NCI-H1417 treated with DMSO at 0.1 percent for 48 hours (cell line): ENCODE measurements around the gene SOX6.
"Not testable (repeated sequence)": the region's sequence is repeated elsewhere in the genome, so short reads cannot be mapped to it uniquely, and the experiment has no call there.

Experiments
- DNase-seq: peaks from one replicate; lab custom pipeline; 2025; lab: John Stamatoyannopoulos, UW

The SOX6 gene

GRCh38 chr11:16149476-16149875 lies 206.9 kb downstream of the SOX6 start:
- DNase-seq = no peak

DNA sequence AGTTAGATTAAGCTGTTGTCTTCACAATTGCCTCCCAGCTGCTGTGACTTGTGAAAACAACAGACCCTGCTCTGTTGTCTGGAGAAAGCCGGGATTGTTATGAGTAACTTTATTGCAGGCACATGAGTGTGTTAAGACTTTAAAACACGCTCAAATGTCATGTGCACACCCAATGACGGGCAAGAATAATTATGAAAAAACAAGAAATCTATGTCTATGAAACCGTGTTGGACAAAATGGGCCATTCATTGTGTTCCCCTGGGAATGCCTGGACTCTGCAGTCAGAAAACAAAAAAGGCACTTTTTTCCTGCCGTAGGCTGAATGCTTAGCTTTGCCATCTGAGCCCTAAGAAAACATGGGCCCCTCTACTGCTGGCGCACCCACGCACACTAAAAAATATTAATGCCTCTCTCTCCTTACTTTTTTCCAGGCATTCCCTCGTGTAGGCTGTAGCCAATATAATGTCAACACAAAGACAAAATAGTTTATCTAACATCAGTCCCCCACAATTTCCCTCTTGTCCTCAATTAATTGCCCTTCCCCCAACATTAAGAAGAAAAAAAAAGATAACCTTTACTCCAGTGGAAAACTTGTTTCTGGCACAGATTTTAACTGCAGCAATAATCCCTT lies 207.9 kb downstream of the SOX6 start:
- no peak for DNase-seq

DNA sequence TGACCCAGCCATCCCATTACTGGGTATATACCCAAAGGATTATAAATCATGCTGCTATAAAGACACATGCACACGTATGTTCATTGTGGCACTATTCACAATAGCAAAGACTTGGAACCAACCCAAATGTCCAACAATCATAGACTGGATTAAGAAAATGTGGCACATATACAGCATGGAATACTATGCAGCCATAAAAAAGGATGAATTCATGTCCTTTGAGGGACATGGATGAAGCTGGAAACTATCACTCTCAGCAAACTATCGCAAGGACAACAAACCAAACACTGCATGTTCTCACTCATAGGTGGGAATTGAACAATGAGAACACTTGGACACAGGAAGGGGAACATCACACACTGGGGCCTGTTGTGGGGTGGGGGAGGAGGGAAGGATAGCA lies 209.4 kb downstream of the SOX6 start:
- DNase-seq = not testable (repeated sequence)

DNA sequence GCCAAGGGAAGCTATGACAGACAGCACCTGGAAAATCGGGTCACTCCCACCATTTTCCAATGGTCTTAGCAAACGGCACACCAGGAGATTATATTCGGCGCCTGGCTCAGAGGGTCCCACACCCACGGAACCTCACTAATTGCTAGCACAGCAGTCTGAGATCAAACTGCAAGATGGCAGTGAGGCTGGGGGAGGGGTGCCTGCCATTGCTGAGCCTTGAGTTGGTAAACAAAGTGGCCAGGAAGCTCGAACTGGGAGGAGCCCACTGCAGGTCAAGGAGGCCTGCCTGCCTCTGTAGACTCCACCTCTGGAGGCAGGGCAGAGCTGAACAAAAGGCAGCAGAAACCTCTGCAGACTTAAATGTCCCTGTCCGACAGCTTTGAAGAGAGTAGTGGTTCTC lies 214.7 kb downstream of the SOX6 start:
- not testable (repeated sequence) for DNase-seq

DNA sequence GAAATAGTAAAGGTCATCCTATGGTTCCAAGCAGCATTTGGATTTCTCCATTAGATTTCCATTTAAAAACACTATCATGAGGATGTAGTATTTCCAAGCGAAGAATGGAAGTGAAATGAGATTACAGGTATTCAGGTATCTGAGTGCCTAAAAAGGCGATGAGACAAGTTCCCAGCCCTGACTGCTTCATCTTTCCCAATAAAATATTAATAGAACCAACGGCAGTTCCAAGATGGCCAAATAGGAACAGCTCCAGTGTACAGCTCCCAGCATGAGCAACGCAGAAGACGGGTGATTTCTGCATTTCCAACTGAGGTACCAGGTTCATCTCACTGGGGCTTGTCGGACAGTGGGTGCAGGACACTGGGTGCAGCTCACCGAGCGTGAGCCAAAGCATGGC lies 215.2 kb downstream of the SOX6 start:
- not testable (repeated sequence) for DNase-seq

- no peak for DNase-seq
Measured at GRCh38 chr11:16136792-16137390, 219.5 kb downstream of the SOX6 start.

GRCh38 chr11:16133867-16134266 lies 222.5 kb downstream of the SOX6 start:
- no peak for DNase-seq

DNA sequence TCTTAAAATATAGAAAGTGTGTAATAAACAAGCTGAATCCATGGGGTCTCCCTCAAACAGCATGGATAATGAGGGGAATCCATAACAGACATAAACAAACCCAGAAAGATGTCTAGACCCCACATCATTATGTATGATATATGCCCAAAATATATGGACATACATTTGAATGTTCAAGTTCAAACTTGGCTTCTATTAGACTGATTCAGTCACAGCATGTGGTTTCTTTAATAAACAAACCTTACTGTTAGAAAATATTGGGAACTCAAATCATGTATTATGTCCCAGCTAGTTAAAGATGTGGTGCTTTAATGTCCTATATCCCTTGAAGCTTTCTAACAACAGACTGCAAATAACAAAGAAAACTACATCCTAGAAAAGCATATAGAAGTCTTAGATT lies 228.6 kb downstream of the SOX6 start:
- no peak for DNase-seq

DNA sequence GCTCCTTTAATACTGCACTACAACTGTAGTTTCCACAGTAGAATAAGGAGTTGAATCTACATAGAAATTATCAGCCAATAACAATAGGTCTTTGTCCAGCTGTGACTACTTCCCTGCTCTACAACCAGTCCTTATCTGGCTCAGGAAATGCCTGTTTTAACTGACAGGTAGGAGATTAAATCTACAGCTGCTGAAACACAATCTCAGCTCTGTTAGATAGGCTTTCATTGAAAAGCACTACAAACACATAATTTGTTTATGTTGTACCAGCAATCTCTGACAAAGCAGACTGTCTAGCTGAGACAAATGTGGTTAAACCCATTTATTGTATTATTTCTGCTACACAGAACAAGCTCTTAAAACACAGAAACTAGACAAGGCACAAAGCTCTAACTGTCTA lies 230.0 kb downstream of the SOX6 start:
- peak; percentile 71 for DNase-seq

GRCh38 chr11:16125796-16126195 lies 230.6 kb downstream of the SOX6 start:
- DNase-seq = no peak

GRCh38 chr11:16124390-16124789 lies 232.0 kb downstream of the SOX6 start:
- DNase-seq = no peak

DNA sequence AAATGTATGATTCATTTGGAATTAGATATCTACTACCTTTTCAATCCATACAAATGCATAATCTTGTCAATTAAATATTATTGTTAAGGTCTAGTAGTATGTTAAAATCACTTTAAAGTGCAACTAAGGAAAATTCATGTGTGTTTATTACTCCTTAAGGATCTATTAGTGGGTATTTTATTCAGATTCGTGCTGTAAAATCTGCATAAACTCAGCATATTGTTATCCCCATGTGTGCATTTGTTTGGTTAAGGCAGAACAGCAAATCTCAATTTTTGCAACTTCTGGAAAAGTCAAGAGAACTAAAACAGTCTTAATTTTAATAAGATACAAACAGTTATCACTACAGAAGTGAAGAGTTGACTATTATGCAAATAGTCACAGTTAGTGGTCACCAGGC lies 234.5 kb downstream of the SOX6 start:
- DNase-seq = no peak

- DNase-seq = no peak
Measured at GRCh38 chr11:16120008-16120407, 236.3 kb downstream of the SOX6 start.

DNA sequence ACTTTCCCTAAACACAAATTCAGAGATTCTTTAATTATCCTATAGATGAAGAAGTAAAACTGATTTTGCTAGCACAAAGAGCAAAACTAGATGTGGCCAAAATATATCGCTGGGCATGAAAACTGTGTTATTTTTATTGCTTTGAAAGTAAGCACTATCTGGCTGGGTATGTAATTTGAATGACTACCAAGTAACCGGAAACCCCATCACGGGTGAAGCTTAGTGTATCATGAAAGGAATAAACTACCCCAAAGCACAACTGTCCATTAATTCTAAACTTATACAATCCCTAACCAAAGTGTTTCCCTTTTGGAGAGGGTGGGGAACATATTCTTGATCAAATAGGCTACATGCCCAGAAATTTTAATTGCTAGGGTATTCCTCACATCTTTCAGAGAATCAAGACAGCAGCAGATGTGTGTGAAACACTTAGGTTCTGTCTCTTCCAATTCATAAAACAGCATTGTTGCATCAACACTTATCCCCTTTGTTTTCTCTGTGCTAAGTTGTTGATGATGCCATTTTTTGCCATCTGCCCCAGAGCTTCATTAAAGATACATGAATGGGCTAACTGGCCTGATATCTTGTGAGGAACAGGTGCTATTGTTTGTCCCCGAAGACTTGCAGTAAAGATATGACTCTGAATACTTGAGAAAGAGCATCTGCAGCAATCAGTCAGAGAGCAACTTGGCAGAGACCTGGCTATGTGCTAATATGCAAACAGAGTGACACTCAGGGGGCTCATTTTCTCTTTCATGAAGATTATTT lies 238.2 kb downstream of the SOX6 start:
- DNase-seq = no peak

GRCh38 chr11:16114978-16115871 lies 241.1 kb downstream of the SOX6 start:
- DNase-seq = no peak

- no peak for DNase-seq
Measured at GRCh38 chr11:16114431-16114830, 241.9 kb downstream of the SOX6 start.

DNA sequence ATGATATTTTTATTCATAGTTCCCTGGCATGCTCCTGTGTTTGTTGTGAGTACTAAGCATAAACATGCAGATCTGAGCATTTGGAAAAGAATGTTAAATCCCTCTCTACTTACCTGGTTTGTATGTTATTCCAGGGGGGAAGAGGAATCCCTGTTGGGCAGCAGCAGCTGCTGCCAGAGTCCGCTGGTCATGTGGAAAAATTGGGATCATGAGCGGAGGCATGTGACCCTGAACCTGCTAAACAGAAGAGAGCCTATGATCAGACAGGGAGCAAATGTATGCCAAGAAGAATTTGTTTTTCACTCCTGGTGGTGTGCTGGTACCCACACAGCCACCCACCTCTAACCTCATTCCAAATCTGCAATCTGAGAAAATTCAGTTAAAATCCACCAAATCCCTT lies 244.7 kb downstream of the SOX6 start:
- DNase-seq = no peak

DNA sequence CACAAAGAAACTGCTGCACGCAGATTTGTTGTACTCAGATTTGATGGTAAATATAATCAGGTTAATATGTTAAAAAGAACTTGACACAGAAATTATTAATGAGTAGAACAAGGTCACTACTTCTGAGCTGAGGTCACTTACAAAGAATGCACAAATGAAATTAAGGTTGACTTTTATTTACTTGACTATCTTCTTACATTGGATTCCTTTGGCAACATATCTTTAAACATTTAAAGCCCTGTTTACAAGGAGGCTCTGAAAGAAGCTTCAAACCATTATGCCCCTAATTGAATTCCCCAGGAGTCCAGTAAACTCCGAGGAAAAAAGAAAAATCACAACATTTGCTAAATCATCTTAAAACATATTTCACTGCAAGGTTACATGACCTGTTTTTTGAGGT lies 245.5 kb downstream of the SOX6 start:
- DNase-seq = no peak

GRCh38 chr11:16099343-16099900 lies 256.9 kb downstream of the SOX6 start:
- no peak for DNase-seq

DNA sequence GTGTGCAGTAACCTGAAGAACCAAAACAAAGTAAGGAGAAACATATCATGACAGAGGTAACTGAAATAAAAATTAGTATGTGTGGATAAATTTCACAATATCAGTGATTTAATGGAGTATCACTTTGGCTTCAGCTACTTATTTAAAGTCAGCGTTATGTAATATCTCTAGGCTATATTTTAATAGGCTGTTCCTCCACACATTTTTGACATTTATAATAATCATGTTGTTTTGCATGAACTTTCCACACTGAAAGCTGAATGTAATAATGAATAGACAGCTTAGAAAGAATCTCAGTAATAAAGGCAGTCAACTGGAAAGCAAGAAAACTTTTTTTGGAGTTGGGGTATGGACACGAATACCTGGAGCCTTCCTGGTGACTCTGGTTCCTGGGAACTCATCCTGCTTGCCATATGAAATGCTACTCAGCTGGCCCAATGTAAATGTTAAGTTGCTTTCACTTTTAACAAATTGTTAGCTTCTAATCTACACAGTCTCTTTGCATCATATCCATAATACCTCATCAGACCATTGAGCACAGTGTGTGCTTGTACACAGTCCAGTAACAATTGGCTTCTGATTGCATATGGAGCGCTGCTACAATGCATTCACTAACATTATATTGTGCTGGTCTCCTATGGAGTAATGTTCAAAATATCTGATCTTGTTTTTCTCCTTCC lies 257.7 kb downstream of the SOX6 start:
- no peak for DNase-seq

- peak; percentile 84 for DNase-seq
Measured at GRCh38 chr11:16097543-16097942, 258.8 kb downstream of the SOX6 start.
